Memory B cell (primary cell): Measurements from ENCODE around the gene FBH1.
"Not testable (repeated sequence)": the region's sequence is repeated elsewhere in the genome, so short reads cannot be mapped to it uniquely, and the experiment has no call there.

Source experiments
- ATAC-seq: fragments of 150-1000 bp; cut with Tn5 transposase; 2 replicates; pipeline ENCODE4 v1.10.0; 2021; ENCODE audit warnings: low read depth, mild to moderate bottlenecking, moderate library complexity
- DNase-seq, 2 donors: peaks; one replicate each; pipeline ENCODE4 v3.0.0; 2022; ENCODE audit warnings: low spot score in 2 of 2
- H3K27ac Mint-ChIP-seq: one replicate; pipeline ENCODE4 v1.8.0; 2022; ENCODE audit warnings: mild to moderate bottlenecking, moderate library complexity, mixed read lengths
- H3K27me3 Mint-ChIP-seq: one replicate; pipeline ENCODE4 v1.8.0; 2022; ENCODE audit warnings: mixed read lengths
- H3K36me3 Mint-ChIP-seq: one replicate; pipeline ENCODE4 v1.8.0; 2022; ENCODE audit warnings: mild to moderate bottlenecking, mixed read lengths
- H3K4me1 Mint-ChIP-seq: one replicate; pipeline ENCODE4 v1.8.0; 2022; ENCODE audit warnings: mixed read lengths
- H3K4me3 Mint-ChIP-seq: one replicate; pipeline ENCODE4 v1.8.0; 2022; ENCODE audit warnings: mild to moderate bottlenecking, moderate library complexity, mixed read lengths
- H3K9me3 Mint-ChIP-seq: one replicate; pipeline ENCODE4 v1.8.0; 2022; ENCODE audit warnings: mixed read lengths

Gene FBH1

GRCh38 chr10:5889624-5890451 lies at the start of gene FBH1, which contains the start of gene ANKRD16:
Gene FBH1, plus strand, starts transcription at chr10:5890243. Its CDS starts 103 bp downstream, at chr10:5890346.
Gene ANKRD16, minus strand, starts transcription at chr10:5889893. Its CDS starts 539 bp downstream, at chr10:5889354.
- peak within 1 kb of the TSS; percentile 93 for H3K4me3 Mint-ChIP-seq
- peaks cover 9% of the 10 kb centered on the region for H3K36me3 Mint-ChIP-seq
- ATAC-seq, result peak; percentile 85
- H3K27ac Mint-ChIP-seq, result peak within 1 kb of the TSS; percentile 68
- peak; percentile 96 to 97 for DNase-seq
- H3K4me1 Mint-ChIP-seq, result peaks cover 43% of the 10 kb centered on the region
- H3K9me3 Mint-ChIP-seq, result no peaks in the 10 kb centered on the region
- no peaks in the 10 kb centered on the region for H3K27me3 Mint-ChIP-seq

- ATAC-seq (peak; percentile 78), DNase-seq (peak; percentile 64 to 72)
- peak overlapping the region; percentile 81 for H3K4me3 Mint-ChIP-seq
- H3K4me1 Mint-ChIP-seq, result peaks cover 42% of the 10 kb centered on the region
- no peaks in the 10 kb centered on the region for H3K9me3 Mint-ChIP-seq
- no peaks in the 10 kb centered on the region for H3K36me3 Mint-ChIP-seq
- H3K27ac Mint-ChIP-seq, result peak overlapping the region; percentile 99
- H3K27me3 Mint-ChIP-seq, result no peaks in the 10 kb centered on the region
Observed at GRCh38 chr10:5840314-5841307, 49.4 kb upstream of the FBH1 start.

- Mint-ChIP-seq H3K27me3 (no peaks in the 10 kb centered on the region), H3K27ac (peak overlapping the region; percentile 99), H3K4me1 (peaks cover 50% of the 10 kb centered on the region), H3K36me3 (no peaks in the 10 kb centered on the region), H3K9me3 (no peaks in the 10 kb centered on the region), H3K4me3 (no peak overlapping the region)
- no peak for DNase-seq
- no peak for ATAC-seq
Observed at GRCh38 chr10:5841965-5842364, 48.1 kb upstream of the FBH1 start.

- DNase-seq (no peak), ATAC-seq (peak; percentile 11)
- Mint-ChIP-seq H3K4me3 (peak overlapping the region; percentile 82), H3K9me3 (no peaks in the 10 kb centered on the region), H3K27ac (peak overlapping the region; percentile 97), H3K36me3 (no peaks in the 10 kb centered on the region), H3K27me3 (no peaks in the 10 kb centered on the region), H3K4me1 (peaks cover 44% of the 10 kb centered on the region)
Observed at GRCh38 chr10:5843686-5844344, 46.2 kb upstream of the FBH1 start.

GRCh38 chr10:5844345-5845055 lies 45.5 kb upstream of the FBH1 start:
- H3K4me3 Mint-ChIP-seq, result peak overlapping the region; percentile 82
- no peaks in the 10 kb centered on the region for H3K9me3 Mint-ChIP-seq
- ATAC-seq, result no peak
- no peaks in the 10 kb centered on the region for H3K27me3 Mint-ChIP-seq
- H3K27ac Mint-ChIP-seq, result peak overlapping the region; percentile 97
- H3K4me1 Mint-ChIP-seq, result peaks cover 43% of the 10 kb centered on the region
- no peaks in the 10 kb centered on the region for H3K36me3 Mint-ChIP-seq
- DNase-seq, result no peak

GRCh38 chr10:5846667-5847066 lies 43.4 kb upstream of the FBH1 start:
- not testable (repeated sequence) for DNase-seq, ATAC-seq, H3K4me3 Mint-ChIP-seq, H3K36me3 Mint-ChIP-seq, H3K27me3 Mint-ChIP-seq, H3K9me3 Mint-ChIP-seq
- Mint-ChIP-seq H3K27ac (peak overlapping the region; percentile 94), H3K4me1 (peaks cover 28% of the 10 kb centered on the region)

- DNase-seq, result no peak
- ATAC-seq, result no peak
- peaks cover 9% of the 10 kb centered on the region for H3K4me1 Mint-ChIP-seq
- H3K27me3 Mint-ChIP-seq, result no peaks in the 10 kb centered on the region
- no peaks in the 10 kb centered on the region for H3K36me3 Mint-ChIP-seq
- no peak overlapping the region for H3K27ac Mint-ChIP-seq
- H3K4me3 Mint-ChIP-seq, result no peak overlapping the region
- H3K9me3 Mint-ChIP-seq, result no peaks in the 10 kb centered on the region
Observed at GRCh38 chr10:5854131-5854475, 35.9 kb upstream of the FBH1 start.

- Mint-ChIP-seq H3K9me3 (no peaks in the 10 kb centered on the region), H3K4me1 (peaks cover 12% of the 10 kb centered on the region), H3K36me3 (no peaks in the 10 kb centered on the region), H3K27ac (no peak overlapping the region), H3K27me3 (no peaks in the 10 kb centered on the region), H3K4me3 (no peak overlapping the region)
- DNase-seq (no peak), ATAC-seq (no peak)
Observed at GRCh38 chr10:5855979-5856700, 33.9 kb upstream of the FBH1 start.

- Mint-ChIP-seq H3K36me3 (no peaks in the 10 kb centered on the region), H3K9me3 (no peaks in the 10 kb centered on the region), H3K27ac (no peak overlapping the region), H3K4me1 (peaks cover 12% of the 10 kb centered on the region), H3K4me3 (no peak overlapping the region), H3K27me3 (no peaks in the 10 kb centered on the region)
- DNase-seq (no peak), ATAC-seq (no peak)
Observed at GRCh38 chr10:5856701-5857004, 33.4 kb upstream of the FBH1 start.

- H3K27ac Mint-ChIP-seq, result no peak overlapping the region
- no peaks in the 10 kb centered on the region for H3K36me3 Mint-ChIP-seq
- DNase-seq (no peak), ATAC-seq (no peak)
- H3K9me3 Mint-ChIP-seq, result no peaks in the 10 kb centered on the region
- no peaks in the 10 kb centered on the region for H3K27me3 Mint-ChIP-seq
- no peak overlapping the region for H3K4me3 Mint-ChIP-seq
- H3K4me1 Mint-ChIP-seq, result peaks cover 15% of the 10 kb centered on the region
Observed at GRCh38 chr10:5858811-5859210, 31.2 kb upstream of the FBH1 start.

GRCh38 chr10:5860066-5860465 lies 30.0 kb upstream of the FBH1 start:
- DNase-seq (no peak), ATAC-seq (no peak)
- no peak overlapping the region for H3K27ac Mint-ChIP-seq
- peaks cover 15% of the 10 kb centered on the region for H3K4me1 Mint-ChIP-seq
- H3K36me3 Mint-ChIP-seq, result no peaks in the 10 kb centered on the region
- H3K27me3 Mint-ChIP-seq, result no peaks in the 10 kb centered on the region
- H3K4me3 Mint-ChIP-seq, result no peak overlapping the region
- H3K9me3 Mint-ChIP-seq, result no peaks in the 10 kb centered on the region

- Mint-ChIP-seq H3K27ac (peak overlapping the region; percentile 82), H3K4me1 (peaks cover 25% of the 10 kb centered on the region), H3K9me3 (no peaks in the 10 kb centered on the region), H3K4me3 (peak overlapping the region; percentile 60), H3K27me3 (no peaks in the 10 kb centered on the region), H3K36me3 (no peaks in the 10 kb centered on the region)
- no peak for DNase-seq
- ATAC-seq, result peak; percentile 83
Observed at GRCh38 chr10:5862360-5862961, 27.6 kb upstream of the FBH1 start.
